Mesendoderm (in vitro differentiated cells): ENCODE results near the gene DSCAML1.
"Not testable (repeated sequence)": the region's sequence is repeated elsewhere in the genome, so short reads cannot be mapped to it uniquely, and the experiment has no call there.

Experiments
- DNase-seq: peaks from one replicate; pipeline ENCODE4 v3.0.0; 2013
- H2AK5ac ChIP-seq: 2 replicates; pipeline ENCODE4 v1.6.1; 2013; ENCODE audit warnings: low read length, inconsistent platforms
- H2BK120ac ChIP-seq: 2 replicates; pipeline ENCODE4 v1.6.1; 2013; ENCODE audit warnings: low read depth, mild to moderate bottlenecking, low read length, moderate library complexity, mixed read lengths
- H2BK15ac ChIP-seq: replicated peaks from 2 replicates; pipeline ENCODE4 v1.6.1; 2013; ENCODE audit warnings: low read depth, mild to moderate bottlenecking, moderate library complexity
- H2BK5ac ChIP-seq: 2 replicates; pipeline ENCODE4 v1.6.1; 2013; ENCODE audit warnings: low read length, inconsistent platforms
- H3K18ac ChIP-seq: 2 replicates; pipeline ENCODE4 v1.6.1; 2013; ENCODE audit warnings: mild to moderate bottlenecking, low read length, mixed read lengths
- H3K23ac ChIP-seq: one replicate; pipeline ENCODE4 v1.6.1; 2013; ENCODE audit warnings: low read length
- H3K27ac ChIP-seq: 2 replicates; pipeline ENCODE4 v1.5.1; 2013; ENCODE audit warnings: low read depth, mild to moderate bottlenecking, inconsistent platforms, low read length, moderate library complexity
- H3K27me3 ChIP-seq: 2 replicates; pipeline ENCODE4 v1.6.1; 2013; ENCODE audit warnings: low read length, control low read depth, mild to moderate bottlenecking, inconsistent platforms; ENCODE audit not compliant: insufficient read depth, poor library complexity
- H3K36me3 ChIP-seq: 2 replicates; pipeline ENCODE4 v1.6.1; 2013; ENCODE audit warnings: low read length, inconsistent platforms; ENCODE audit not compliant: control insufficient read depth, insufficient read depth
- H3K4ac ChIP-seq: one replicate; pipeline ENCODE4 v1.6.1; 2013; ENCODE audit warnings: low read depth, mild to moderate bottlenecking, low read length, moderate library complexity
- H3K4me1 ChIP-seq: 2 replicates; pipeline ENCODE4 v1.6.1; 2013; ENCODE audit warnings: low read depth, low read length, inconsistent platforms; ENCODE audit not compliant: control insufficient read depth
- H3K4me2 ChIP-seq: 2 replicates; pipeline ENCODE4 v1.6.1; 2013; ENCODE audit warnings: low read length
- H3K4me3 ChIP-seq: 2 replicates; pipeline ENCODE4 v1.5.1; 2013; ENCODE audit warnings: mild to moderate bottlenecking, low read length
- H3K56ac ChIP-seq: one replicate; pipeline ENCODE4 v1.6.1; 2013; ENCODE audit warnings: low read length
- H3K79me1 ChIP-seq: 2 replicates; pipeline ENCODE4 v1.6.1; 2013; ENCODE audit warnings: low read length, inconsistent platforms
- H3K79me2 ChIP-seq: 2 replicates; pipeline ENCODE4 v1.6.1; 2013; ENCODE audit warnings: mild to moderate bottlenecking, low read length; ENCODE audit not compliant: control insufficient read depth, insufficient read depth
- H3K9ac ChIP-seq: 2 replicates; pipeline ENCODE4 v1.6.1; 2013; ENCODE audit warnings: low read length, inconsistent platforms
- H4K5ac ChIP-seq: one replicate; pipeline ENCODE4 v1.6.1; 2013; ENCODE audit warnings: low read length
- H4K8ac ChIP-seq: one replicate; pipeline ENCODE4 v1.6.1; 2013; ENCODE audit warnings: low read depth, mild to moderate bottlenecking, control low read depth, low read length, moderate library complexity
- WGBS: extraction: QIAGEN DNeasy Blood & Tissue Kit; methylation state at CpG from one replicate; pipeline ENCODE4 v1.1.7; 2013; ENCODE audit warnings: low lambda C conversion rate, missing lambda C conversion rate; ENCODE audit not compliant: insufficient coverage; ENCODE audit errors: extremely low coverage; 5-methylcytosine and 5-hydroxymethylcytosine counted together

DSCAML1 gene

GRCh38 chr11:117457835-117458234, 339.2 kb downstream of the DSCAML1 start:
- no peak overlapping the region for H3K4ac ChIP-seq
- H3K36me3 ChIP-seq = no peaks in the 10 kb centered on the region
- no peak overlapping the region for H2AK5ac ChIP-seq
- no peak overlapping the region for H4K8ac ChIP-seq
- DNase-seq = no peak
- no peaks in the 10 kb centered on the region for H3K4me1 ChIP-seq
- no peak overlapping the region for H3K23ac ChIP-seq
- no CpG with 5 or more reads among the region's 9 CpGs for WGBS
- no peak overlapping the region for H3K56ac ChIP-seq
- no peaks in the 10 kb centered on the region for H3K27me3 ChIP-seq
- H2BK5ac ChIP-seq = no peak overlapping the region
- H3K79me1 ChIP-seq = no peaks in the 10 kb centered on the region
- H2BK120ac ChIP-seq = no peak overlapping the region
- H4K5ac ChIP-seq = no peak overlapping the region
- H3K9ac ChIP-seq = no peak overlapping the region
- no peak overlapping the region for H2BK15ac ChIP-seq
- no peak overlapping the region for H3K4me2 ChIP-seq
- no peak overlapping the region for H3K4me3 ChIP-seq
- H3K27ac ChIP-seq = no peak overlapping the region
- no peak overlapping the region for H3K18ac ChIP-seq
- H3K79me2 ChIP-seq = no peaks in the 10 kb centered on the region

GRCh38 chr11:117457031-117457785, 339.8 kb downstream of the DSCAML1 start:
- no peak for DNase-seq
- Histone ChIP-seq H3K79me2 (no peaks in the 10 kb centered on the region), H3K36me3 (no peaks in the 10 kb centered on the region), H3K4ac (no peak overlapping the region), H3K4me3 (no peak overlapping the region), H2BK120ac (no peak overlapping the region), H3K18ac (no peak overlapping the region), H3K9ac (no peak overlapping the region), H2BK15ac (no peak overlapping the region), H2AK5ac (no peak overlapping the region), H3K4me1 (no peaks in the 10 kb centered on the region), H3K23ac (no peak overlapping the region), H4K5ac (no peak overlapping the region), H3K27ac (no peak overlapping the region), H3K56ac (no peak overlapping the region), H2BK5ac (no peak overlapping the region), H4K8ac (no peak overlapping the region), H3K79me1 (no peaks in the 10 kb centered on the region), H3K27me3 (no peaks in the 10 kb centered on the region), H3K4me2 (no peak overlapping the region)
- no CpG with 5 or more reads among the region's 15 CpGs for WGBS

DNA sequence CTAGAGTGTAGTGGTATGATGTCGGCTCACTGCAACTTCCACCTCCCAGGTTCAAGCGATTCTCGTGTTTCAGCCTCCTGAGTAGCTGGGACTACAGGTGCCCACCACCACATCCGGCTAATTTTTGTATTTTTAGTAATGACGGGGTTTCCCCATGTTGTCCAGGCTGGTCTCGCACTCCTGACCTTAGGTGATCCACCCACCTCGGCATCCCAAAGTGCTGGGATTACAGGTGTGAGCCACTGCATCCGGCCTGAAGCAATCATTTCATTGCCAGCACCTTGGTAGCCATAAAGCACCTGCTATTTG, 340.3 kb downstream of the DSCAML1 start:
- H3K79me1 ChIP-seq, H3K79me2 ChIP-seq, H3K4me1 ChIP-seq, H2AK5ac ChIP-seq, H3K27ac ChIP-seq, H3K4me2 ChIP-seq, H3K18ac ChIP-seq, H3K9ac ChIP-seq, H2BK15ac ChIP-seq, H3K56ac ChIP-seq, H2BK5ac ChIP-seq, H3K27me3 ChIP-seq, H4K5ac ChIP-seq, H2BK120ac ChIP-seq, H3K4me3 ChIP-seq, H3K23ac ChIP-seq, DNase-seq, H4K8ac ChIP-seq, H3K4ac ChIP-seq, H3K36me3 ChIP-seq: not testable (repeated sequence)
- no CpG with 5 or more reads among the region's 8 CpGs for WGBS

DNA sequence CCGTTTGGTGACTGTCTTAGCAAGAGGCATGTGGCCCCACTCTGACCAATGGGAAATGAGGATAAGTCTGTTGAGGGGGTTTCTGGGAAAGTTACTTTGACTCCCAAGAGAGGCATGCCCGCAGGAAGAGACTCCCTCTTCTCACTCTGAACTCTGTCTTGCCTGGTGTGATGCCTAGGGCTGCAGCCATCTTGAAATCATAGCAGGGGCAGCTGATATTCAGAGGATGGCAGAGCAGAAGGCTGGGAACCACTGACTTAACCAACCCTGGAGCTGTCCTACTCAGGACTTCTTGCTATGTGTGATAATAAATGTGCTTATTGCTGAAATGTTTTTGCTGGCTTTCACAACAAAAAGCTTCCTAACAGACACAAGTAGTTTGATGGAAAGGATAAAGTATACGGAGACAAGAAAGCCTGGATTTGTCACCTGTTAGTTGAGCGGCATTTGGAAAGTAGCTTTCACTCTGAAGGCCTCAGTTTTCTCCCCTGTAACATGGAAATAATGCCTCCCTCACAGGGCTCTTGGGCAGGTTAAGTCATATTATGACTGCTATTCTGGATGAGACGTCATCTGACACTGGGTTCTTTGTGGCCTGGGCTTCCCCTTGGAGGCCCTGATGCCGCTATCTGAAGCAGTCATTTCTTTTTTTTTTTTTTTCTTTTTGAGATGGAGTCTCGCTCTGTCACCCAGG, 340.8 kb downstream of the DSCAML1 start:
- Histone ChIP-seq H2BK5ac (no peak overlapping the region), H3K27me3 (no peaks in the 10 kb centered on the region), H3K18ac (no peak overlapping the region), H3K4me1 (no peaks in the 10 kb centered on the region), H3K23ac (no peak overlapping the region), H3K4me2 (no peak overlapping the region), H2AK5ac (no peak overlapping the region), H3K79me2 (no peaks in the 10 kb centered on the region), H3K79me1 (no peaks in the 10 kb centered on the region), H3K36me3 (no peaks in the 10 kb centered on the region), H3K27ac (no peak overlapping the region), H2BK15ac (no peak overlapping the region), H3K4ac (no peak overlapping the region), H4K5ac (no peak overlapping the region), H3K9ac (no peak overlapping the region), H3K56ac (no peak overlapping the region), H3K4me3 (no peak overlapping the region), H2BK120ac (no peak overlapping the region), H4K8ac (no peak overlapping the region)
- no peak for DNase-seq
- WGBS = no CpG with 5 or more reads among the region's 7 CpGs

- Histone ChIP-seq H3K9ac (no peak overlapping the region), H3K36me3 (no peaks in the 10 kb centered on the region), H3K4me2 (no peak overlapping the region), H2AK5ac (no peak overlapping the region), H3K4me3 (no peak overlapping the region), H4K5ac (no peak overlapping the region), H3K79me1 (no peaks in the 10 kb centered on the region), H2BK5ac (no peak overlapping the region), H2BK15ac (no peak overlapping the region), H3K56ac (no peak overlapping the region), H3K4me1 (no peaks in the 10 kb centered on the region), H3K79me2 (no peaks in the 10 kb centered on the region), H2BK120ac (no peak overlapping the region), H3K27ac (no peak overlapping the region), H3K18ac (no peak overlapping the region), H3K4ac (no peak overlapping the region), H4K8ac (no peak overlapping the region), H3K23ac (no peak overlapping the region), H3K27me3 (no peaks in the 10 kb centered on the region)
- no peak for DNase-seq
- WGBS = no CpG with 5 or more reads among the region's 1 CpG
Observed at GRCh38 chr11:117454564-117454917, 342.5 kb downstream of the DSCAML1 start.
